Neural progenitor cell (in vitro differentiated cells): ENCODE data around the gene PREX1.

Experiments used
- CTCF ChIP-seq: fragments of 200-600 bp; sonication (generic); IDR thresholded peaks from 2 replicates; pipeline ENCODE4 v1.5.1; 2017; ENCODE audit warnings: antibody characterized with exemption, mild to moderate bottlenecking
- EZH2 ChIP-seq: fragments of 200-600 bp; sonication (generic); IDR thresholded peaks from 2 replicates; pipeline ENCODE4 v1.6.1; 2017; ENCODE audit warnings: antibody characterized with exemption, mild to moderate bottlenecking, moderate library complexity

DNA sequence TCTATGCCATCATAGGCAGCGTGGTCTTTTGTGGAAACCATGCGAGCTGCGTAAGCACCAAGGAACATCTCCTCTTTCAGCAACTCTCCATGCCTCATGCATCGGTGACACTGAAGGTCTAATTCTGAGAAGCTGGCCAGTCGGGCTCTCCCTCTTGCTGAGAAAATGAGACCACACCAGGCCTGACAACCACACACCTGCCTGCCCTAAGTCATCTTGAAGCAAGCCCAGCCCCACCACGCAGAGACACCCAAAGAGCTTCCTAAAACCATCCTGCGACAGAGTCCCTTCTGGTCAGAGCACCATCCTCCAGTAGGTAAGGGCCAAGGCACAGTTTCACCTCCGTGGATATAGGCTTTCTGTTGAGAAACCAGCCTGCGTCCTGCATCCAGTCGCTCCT, 26.6 kb downstream of the PREX1 start:
- TF ChIP-seq CTCF (no peak), EZH2 (no peak)
